HepG2 (cell line): ENCODE measurements around the gene ADIPOR2. TPM values are rescaled to one million over a fixed set of nuclear protein-coding genes. Genes with fewer than 3 reads are reported as not detected.

Source experiments
- ATAC-seq: fragments of 200-7000 bp; cut with Tn5 transposase; 3 replicates; pipeline ENCODE4 v1.9.1; 2020; ENCODE audit warnings: mild to moderate bottlenecking, moderate library complexity
- BruUV-seq: library from RNA; stranded (reverse); fragments of 400-500 nt; replicated peaks from 2 replicates; lab custom pipeline; 2021; lab: Mats Ljungman, UMichigan
- CTCF ChIA-PET: fragments of 300-600 bp; formaldehyde crosslinking; extraction: SDS; loops from one replicate; lab custom pipeline; 2021; ENCODE audit warnings: low total read pairs, inconsistent platforms, low intra/inter-chr PET ratio; lab: Yijun Ruan, JAX
- POLR2A ChIA-PET: fragments of 350-600 bp; sonication (Branson Sonifier 250); formaldehyde crosslinking; loops from one replicate; lab custom pipeline; 2020; ENCODE audit warnings: antibody characterized with exemption, inconsistent platforms; lab: Yijun Ruan, JAX
- DNase-seq: peaks from one replicate; pipeline ENCODE4 v3.0.0-alpha.2; 2015; ENCODE audit warnings: low spot score
- FAIRE-seq: peaks from 3 replicates; lab custom pipeline; 2011; peaks lifted over from hg19 to GRCh38; lab: Jason Lieb, UNC
- H2AFZ ChIP-seq: one replicate; pipeline ENCODE4 v1.6.1; 2011; ENCODE audit warnings: low read length, inconsistent platforms
- H3K27ac ChIP-seq: fragments of 300-600 bp; 3 replicates; pipeline ENCODE4 v1.8.0; 2011; ENCODE audit warnings: mixed run types, mild to moderate bottlenecking, mixed read lengths, low read length, inconsistent platforms; ENCODE audit not compliant: insufficient read depth; ENCODE audit errors: extremely low read length
- H3K27me3 ChIP-seq, 2 experiments: fragments of 200-600 bp in 1 of 2; 2 replicates in 1 of 2; 3 replicates in 1 of 2; pipeline versions ENCODE4 v1.6.0 to v1.8.0; 2011; ENCODE audit warnings: low read length in 2 of 2, mild to moderate bottlenecking in 2 of 2, moderate library complexity in 2 of 2, inconsistent platforms in 1 of 2; ENCODE audit not compliant: insufficient read depth in 2 of 2, control insufficient read depth in 1 of 2
- H3K36me3 ChIP-seq, 2 experiments: fragments of 200-600 bp in 1 of 2; replicated peaks in 1 of 2; 2 replicates in 1 of 2; 3 replicates in 1 of 2; pipeline versions ENCODE4 v1.5.1 to v1.8.0; 2011; ENCODE audit warnings: low read length in 2 of 2, inconsistent platforms in 1 of 2; ENCODE audit not compliant: insufficient read depth in 2 of 2, control insufficient read depth in 1 of 2
- H3K4me1 ChIP-seq: 2 replicates; pipeline ENCODE4 v1.5.1; 2012; ENCODE audit warnings: low read length, inconsistent platforms; ENCODE audit not compliant: insufficient read depth
- H3K4me2 ChIP-seq: 2 replicates; pipeline ENCODE4 v1.6.0; 2011; ENCODE audit warnings: low read depth, low read length, inconsistent platforms
- H3K4me3 ChIP-seq, 3 experiments: fragments of 200-600 bp in 1 of 3; sonication (generic), shearing (Covaris generic) in 1 of 3; replicated peaks in 1 of 3; 2 replicates each; pipeline ENCODE4 v1.5.1; 2011 to 2016; ENCODE audit warnings: low read length in 3 of 3, inconsistent platforms in 2 of 3, low read depth in 2 of 3, mild to moderate bottlenecking in 2 of 3, control low read depth in 1 of 3, mixed read lengths in 1 of 3; ENCODE audit not compliant: insufficient read depth in 1 of 3
- H3K79me2 ChIP-seq: one replicate; pipeline ENCODE4 v1.6.1; 2011; ENCODE audit warnings: low read length, inconsistent platforms; ENCODE audit not compliant: insufficient read depth
- H3K9ac ChIP-seq: 2 replicates; pipeline ENCODE4 v1.6.0; 2011; ENCODE audit warnings: mild to moderate bottlenecking, low read depth, low read length, inconsistent platforms; ENCODE audit not compliant: insufficient read depth
- H3K9me3 ChIP-seq: 2 replicates; pipeline ENCODE4 v1.5.1; 2012; ENCODE audit warnings: mild to moderate bottlenecking, low read length
- H4K20me1 ChIP-seq: 2 replicates; pipeline ENCODE4 v1.6.0; 2011; ENCODE audit warnings: inconsistent platforms, mild to moderate bottlenecking, low read length, moderate library complexity; ENCODE audit not compliant: insufficient read depth
- ELF3 ChIP-seq: IDR thresholded peaks from 2 replicates; pipeline ENCODE4 v1.6.1; 2016; ENCODE audit warnings: missing genetic modification reagents, missing compliant biosample characterization
- FOXC1 ChIP-seq: sonication (generic); formaldehyde crosslinking; IDR thresholded peaks from 2 replicates; pipeline ENCODE4 v1.8.0; 2022; ENCODE audit warnings: mild to moderate bottlenecking, missing genetic modification reagents, borderline replicate concordance
- GMEB1 ChIP-seq: sonication (generic); formaldehyde crosslinking; IDR thresholded peaks from 2 replicates; pipeline ENCODE4 v1.5.1; 2020; ENCODE audit warnings: missing genetic modification reagents, mild to moderate bottlenecking, borderline replicate concordance
- HIC2 ChIP-seq: sonication (generic); formaldehyde crosslinking; IDR thresholded peaks from 2 replicates; pipeline ENCODE4 v1.9.0; 2022; ENCODE audit warnings: low read depth, missing genetic modification reagents
- HNF1B ChIP-seq: sonication (generic); formaldehyde crosslinking; IDR thresholded peaks from 2 replicates; pipeline ENCODE4 v1.5.1; 2020; ENCODE audit warnings: mild to moderate bottlenecking, moderate library complexity, missing genetic modification reagents
- KDM1A ChIP-seq: IDR thresholded peaks from 2 replicates; pipeline ENCODE4 v1.6.1; 2016; ENCODE audit warnings: missing compliant biosample characterization
- MAZ ChIP-seq, 2 experiments: sonication (generic) in 1 of 2; formaldehyde crosslinking in 1 of 2; IDR thresholded peaks; 2 replicates each; pipeline versions ENCODE4 v1.5.0 to v1.6.1; 2012 to 2020; ENCODE audit warnings: low read depth in 2 of 2, mild to moderate bottlenecking in 2 of 2, borderline replicate concordance in 1 of 2, improper control_type of control experiment in 1 of 2, low read length in 1 of 2, missing genetic modification reagents in 1 of 2, moderate library complexity in 1 of 2
- POGZ ChIP-seq: sonication (generic); formaldehyde crosslinking; IDR thresholded peaks from 2 replicates; pipeline ENCODE4 v1.4.0; 2020; ENCODE audit warnings: mild to moderate bottlenecking, missing genetic modification reagents
- RFX3 ChIP-seq: IDR thresholded peaks from 2 replicates; pipeline ENCODE4 v1.6.1; 2016; ENCODE audit warnings: missing biosample characterization, missing genetic modification reagents
- TFDP1 ChIP-seq: IDR thresholded peaks from 2 replicates; pipeline ENCODE4 v1.6.1; 2016; ENCODE audit warnings: missing compliant biosample characterization, missing genetic modification reagents, borderline replicate concordance
- TGIF2 ChIP-seq: IDR thresholded peaks from 2 replicates; pipeline ENCODE4 v1.6.1; 2016; ENCODE audit warnings: control low read depth, missing compliant biosample characterization
- U2AF1 ChIP-seq: fragments of 200-400 bp; formaldehyde crosslinking; optimal IDR thresholded peaks from 2 replicates; pipeline ENCODE3; 2017; ENCODE audit warnings: mild to moderate bottlenecking, low read depth, low read length
- ZBTB20 ChIP-seq: sonication (generic); formaldehyde crosslinking; IDR thresholded peaks from 2 replicates; pipeline ENCODE4 v1.8.1; 2023; ENCODE audit warnings: missing genetic modification reagents, low read depth, mild to moderate bottlenecking, borderline replicate concordance
- ZMYM3 ChIP-seq: sonication (generic); formaldehyde crosslinking; IDR thresholded peaks from 2 replicates; pipeline ENCODE4 v1.5.1; 2020; ENCODE audit warnings: mild to moderate bottlenecking, missing genetic modification reagents
- ZNF629 ChIP-seq: sonication (generic); formaldehyde crosslinking; conservative IDR thresholded peaks from 2 replicates; pipeline ENCODE4 v1.5.0; 2020; ENCODE audit warnings: missing genetic modification reagents
- ZNF792 ChIP-seq: IDR thresholded peaks from 2 replicates; pipeline ENCODE4 v1.6.1; 2016
- WGBS: methylation state at CpG from one replicate; pipeline ENCODE4 v1.1.6; 2017; ENCODE audit warnings: low lambda C conversion rate; 5-methylcytosine and 5-hydroxymethylcytosine counted together
- in situ Hi-C: cut with HindIII; loops from 2 replicates; pipeline ENCODE4 v1.10.0; 2017; ENCODE audit warnings: low pct_unique_long_range_greater_than_20kb; ENCODE audit not compliant: extremely low pct_ligation_motif_present
- intact Hi-C: fragments of 100-400 bp; cut with micrococcal nuclease; formaldehyde crosslinking; loops from one replicate; pipeline ENCODE4 v1.10.0; 2022; ENCODE audit not compliant: unreplicated experiment
- polyA plus RNA-seq, 8 experiments: library from polyadenylated mRNA; depleted of rRNA in 3 of 8; stranded (reverse) in 7 of 8; unstranded in 1 of 8; fragments of >200 nt; fragmentation: Illumina TruSeq in 4 of 8; extraction: Trizol in 4 of 8; gene quantifications; 2 replicates each; pipeline versions ENCODE4 v1.2.1 to v1.2.3, GENCODE V29; 2011 to 2016; ENCODE audit warnings: low read depth in 4 of 8, missing spikeins in 1 of 8, mixed read lengths in 1 of 8; ENCODE audit not compliant: insufficient read depth in 1 of 8
- total RNA-seq, 5 experiments: library from RNA; depleted of rRNA; stranded (reverse); fragments of >200 nt; fragmentation: Illumina TruSeq; extraction: Trizol; gene quantifications; 2 replicates each; pipeline ENCODE4 v1.2.3, GENCODE V29; 2016; ENCODE audit warnings: low read depth in 1 of 5

Gene ADIPOR2
- total and polyA plus RNA-seq, 2 of the 13 experiments (the other 11 are each of a cell fraction or from before 2014, with no cell fraction given) = 35.2 to 52.2 TPM

- TF ChIP-seq HIC2 (CRISPR knock-in tag) (peak; percentile 88), ZBTB20 (CRISPR knock-in tag) (0 out of 2 replicates have a peak, but pooled peaks have one; percentile 43), FOXC1 (no peak)
- TF ChIP-seq, all 625 proteins: peak for 107
These were observed 120.5 kb downstream of the ADIPOR2 start (continued) for GRCh38 chr12:1811281-1811947.

- ATAC-seq (peak; percentile 6; the same call in 2 of the 3 replicates), FAIRE-seq (no peak), DNase-seq (no peak)
- H3K9me3 ChIP-seq = no peaks in the 10 kb centered on the region
- CTCF ChIA-PET = no interaction called here
- WGBS = 24% methylated on average over 4 of the region's 6 CpGs
- peaks cover 99% of the 10 kb centered on the region for H3K4me1 ChIP-seq
- H3K4me2 ChIP-seq = peak overlapping the region; percentile 89
- peak overlapping the region; percentile 79; the same call in 1 of the 2 replicates for H3K9ac ChIP-seq
- peak overlapping the region; percentile 63 to 80 (median 79) for H3K4me3 ChIP-seq
- no peaks in the 10 kb centered on the region for H4K20me1 ChIP-seq
- POLR2A ChIA-PET = interaction anchor here (1.2 to 5.7 kb wide), 4 partner anchors 10 to 26 kb away, joined by 4 to 31 read pairs (median 12); no protein-coding TSS in a partner anchor
- no peaks in the 10 kb centered on the region for H3K36me3 ChIP-seq
- H3K27me3 ChIP-seq = no peaks in the 10 kb centered on the region
- H3K27ac ChIP-seq = peak overlapping the region; percentile 75
- TSS peak; percentile 69 for BruUV-seq
- no peak overlapping the region for H2AFZ ChIP-seq
- peaks cover 4% of the 10 kb centered on the region for H3K79me2 ChIP-seq
- intact Hi-C loops = no loop called here
- in situ Hi-C loops = no loop called here
- TF ChIP-seq TFDP1 (CRISPR knock-in tag) = no peak
- peak; percentile 85 for TF ChIP-seq ZNF629 (CRISPR knock-in tag)
- 0 out of 2 replicates have a peak, but pooled peaks have one; percentile 20 for TF ChIP-seq TGIF2
- TF ChIP-seq KDM1A (CRISPR knock-in tag) = peak; percentile 32; the same call in 1 of the 2 replicates
- 0 out of 2 replicates have a peak, but pooled peaks have one; percentile 12 for TF ChIP-seq POGZ (CRISPR knock-in tag)
- no peak for TF ChIP-seq MAZ (IDR thresholded peaks at IDR 0.05; ENCODE audit: borderline replicate concordance, low read depth, low read length)
- TF ChIP-seq MAZ (CRISPR knock-in tag; IDR thresholded peaks at IDR 0.05; ENCODE audit: low read depth) = no peak
- no peak for TF ChIP-seq GMEB1
- TF ChIP-seq U2AF1 = no peak
- peak; percentile 73 for TF ChIP-seq RFX3 (CRISPR knock-in tag)
- TF ChIP-seq ELF3 (CRISPR knock-in tag) = peak; percentile 54; the same call in 1 of the 2 replicates
- TF ChIP-seq ZMYM3 (CRISPR knock-in tag) = 0 out of 2 replicates have a peak, but pooled peaks have one; percentile 39
- TF ChIP-seq HNF1B (CRISPR knock-in tag) = 0 out of 2 replicates have a peak, but pooled peaks have one; percentile 5
- 0 out of 2 replicates have a peak, but pooled peaks have one; percentile 22 for TF ChIP-seq ZNF792 (CRISPR knock-in tag)
These were observed 121.0 kb downstream of the ADIPOR2 start for GRCh38 chr12:1811948-1812291.
